ENCODE data around the gene PDE4D.

Gene PDE4D

GRCh38 chr5:59285300-59286016 lies 608.1 kb downstream of the PDE4D start:
- TF ChIP-seq Cebpa-rat (IDR thresholded peaks at IDR 0.05) = no peak
- no peak overlapping the region for H3K4me2 ChIP-seq
- H3K4me3 ChIP-seq = no peak overlapping the region
- H3K27me3 ChIP-seq = no peaks in the 10 kb centered on the region
- no peak overlapping the region for H3K9ac ChIP-seq
- H4K20me1 ChIP-seq = no peaks in the 10 kb centered on the region
- H3K36me3 ChIP-seq = no peaks in the 10 kb centered on the region
- no peaks in the 10 kb centered on the region for H3K4me1 ChIP-seq
- no peaks in the 10 kb centered on the region for H3K9me3 ChIP-seq (replicated peaks in 1 of 11)
- H3K27ac ChIP-seq = no peak overlapping the region

- TF ChIP-seq Cebpa-rat (IDR thresholded peaks at IDR 0.05) = no peak
- no peaks in the 10 kb centered on the region for H3K36me3 ChIP-seq
- H3K4me1 ChIP-seq = no peaks in the 10 kb centered on the region
- H3K4me3 ChIP-seq = no peak overlapping the region
- H3K4me2 ChIP-seq = no peak overlapping the region
- H3K9me3 ChIP-seq (replicated peaks in 1 of 11) = no peaks in the 10 kb centered on the region
- H3K9ac ChIP-seq = no peak overlapping the region
- no peaks in the 10 kb centered on the region for H3K27me3 ChIP-seq
- H4K20me1 ChIP-seq = no peaks in the 10 kb centered on the region
- H3K27ac ChIP-seq = no peak overlapping the region
These were observed 610.8 kb downstream of the PDE4D start for GRCh38 chr5:59282726-59283125.

- H3K36me3 ChIP-seq = no peaks in the 10 kb centered on the region
- no peaks in the 10 kb centered on the region for H4K20me1 ChIP-seq
- H3K9ac ChIP-seq = no peak overlapping the region
- no peak overlapping the region for H3K4me2 ChIP-seq
- no peak for TF ChIP-seq Cebpa-rat (IDR thresholded peaks at IDR 0.05)
- no peak overlapping the region for H3K4me3 ChIP-seq
- H3K4me1 ChIP-seq = no peaks in the 10 kb centered on the region
- peaks cover 0 to 12% (median 11%) of the 10 kb centered on the region in 11 experiments; a peak in 12 of 22 replicates for H3K27me3 ChIP-seq
- no peak overlapping the region for H3K27ac ChIP-seq
- no peaks in the 10 kb centered on the region for H3K9me3 ChIP-seq (replicated peaks in 1 of 11)
These were observed 613.5 kb downstream of the PDE4D start for GRCh38 chr5:59279979-59280378.

GRCh38 chr5:59276917-59277372 lies 616.6 kb downstream of the PDE4D start:
- Histone ChIP-seq H3K4me3 (no peak overlapping the region), H3K27ac (no peak overlapping the region), H3K9ac (no peak overlapping the region), H3K9me3 (replicated peaks in 1 of 11) (no peaks in the 10 kb centered on the region), H3K4me2 (no peak overlapping the region), H3K27me3 (peaks cover 0 to 15% (median 14%) of the 10 kb centered on the region in 11 experiments; a peak in 12 of 22 replicates), H3K4me1 (no peaks in the 10 kb centered on the region), H4K20me1 (no peaks in the 10 kb centered on the region), H3K36me3 (no peaks in the 10 kb centered on the region)
- TF ChIP-seq Cebpa-rat (IDR thresholded peaks at IDR 0.05) = no peak

GRCh38 chr5:59276325-59276675 lies 617.2 kb downstream of the PDE4D start:
- H3K4me2 ChIP-seq = no peak overlapping the region

GRCh38 chr5:59275510-59276324 lies 617.8 kb downstream of the PDE4D start:
- no peak for TF ChIP-seq Cebpa-rat (IDR thresholded peaks at IDR 0.05)
- Histone ChIP-seq H4K20me1 (no peaks in the 10 kb centered on the region), H3K4me3 (no peak overlapping the region; a peak in 1 of 20 replicates), H3K27me3 (peaks cover 0 to 15% (median 14%) of the 10 kb centered on the region in 11 experiments; a peak in 12 of 22 replicates), H3K9me3 (replicated peaks in 1 of 11) (no peaks in the 10 kb centered on the region), H3K4me2 (peak overlapping the region in 2 of 11 experiments; percentile 17 to 19; a peak in 1 of 22 replicates), H3K27ac (no peak overlapping the region), H3K4me1 (no peaks in the 10 kb centered on the region), H3K9ac (no peak overlapping the region), H3K36me3 (no peaks in the 10 kb centered on the region)

More at GRCh38 chr5:59276325-59276675, 617.2 kb downstream of the PDE4D start:
- Histone ChIP-seq H3K27ac (no peak overlapping the region), H3K36me3 (no peaks in the 10 kb centered on the region), H3K4me1 (no peaks in the 10 kb centered on the region), H3K9me3 (replicated peaks in 1 of 11) (no peaks in the 10 kb centered on the region), H3K4me3 (no peak overlapping the region), H3K9ac (no peak overlapping the region), H4K20me1 (no peaks in the 10 kb centered on the region), H3K27me3 (peaks cover 0 to 15% (median 14%) of the 10 kb centered on the region in 11 experiments; a peak in 12 of 22 replicates)
- no peak for TF ChIP-seq Cebpa-rat (IDR thresholded peaks at IDR 0.05)

GRCh38 chr5:59275170-59275509 lies 618.4 kb downstream of the PDE4D start:
- TF ChIP-seq Cebpa-rat (IDR thresholded peaks at IDR 0.05) = no peak
- Histone ChIP-seq H3K27ac (no peak overlapping the region), H3K9me3 (replicated peaks in 1 of 11) (no peaks in the 10 kb centered on the region), H3K9ac (no peak overlapping the region), H3K4me3 (no peak overlapping the region), H3K4me2 (no peak overlapping the region), H3K27me3 (peaks cover 0 to 15% (median 14%) of the 10 kb centered on the region in 11 experiments; a peak in 12 of 22 replicates), H3K4me1 (no peaks in the 10 kb centered on the region), H3K36me3 (no peaks in the 10 kb centered on the region), H4K20me1 (no peaks in the 10 kb centered on the region)

- Histone ChIP-seq H3K4me3 (no peak overlapping the region), H3K9ac (no peak overlapping the region), H3K36me3 (no peaks in the 10 kb centered on the region), H3K27me3 (peaks cover 0 to 15% (median 14%) of the 10 kb centered on the region in 11 experiments; a peak in 12 of 22 replicates), H3K4me2 (no peak overlapping the region), H4K20me1 (no peaks in the 10 kb centered on the region), H3K9me3 (replicated peaks in 1 of 11) (no peaks in the 10 kb centered on the region), H3K27ac (no peak overlapping the region), H3K4me1 (peaks cover 0 to 4% (median 0%) of the 10 kb centered on the region in 10 experiments; a peak in 2 of 20 replicates)
- TF ChIP-seq Cebpa-rat (IDR thresholded peaks at IDR 0.05) = no peak
These were observed 619.4 kb downstream of the PDE4D start for GRCh38 chr5:59274106-59274636.

- H3K4me3 ChIP-seq = no peak overlapping the region
- no peaks in the 10 kb centered on the region for H4K20me1 ChIP-seq
- no peak overlapping the region for H3K4me2 ChIP-seq
- H3K4me1 ChIP-seq = peaks cover 0 to 12% (median 0%) of the 10 kb centered on the region in 10 experiments; a peak in 3 of 20 replicates
- H3K27me3 ChIP-seq = peaks cover 0 to 15% (median 14%) of the 10 kb centered on the region in 11 experiments; a peak in 12 of 22 replicates
- H3K9me3 ChIP-seq (replicated peaks in 1 of 11) = no peaks in the 10 kb centered on the region
- no peak for TF ChIP-seq Cebpa-rat (IDR thresholded peaks at IDR 0.05)
- no peaks in the 10 kb centered on the region for H3K36me3 ChIP-seq
- H3K9ac ChIP-seq = no peak overlapping the region
- no peak overlapping the region for H3K27ac ChIP-seq
These were observed 620.6 kb downstream of the PDE4D start for GRCh38 chr5:59272809-59273427.

All from BLaER1 treated with 17β-estradiol and CSF1 and Interleukin-3, amounts not matched to agents 10 nM and 100 nM (cell line).